HG03139 (cell line): ENCODE measurements around the gene ADH1A.
"Not testable (repeated sequence)": the region's sequence is repeated elsewhere in the genome, so short reads cannot be mapped to it uniquely, and the experiment has no call there.

ENCODE experiments used
- ATAC-seq: cut with Tn5 transposase; IDR thresholded peaks from one replicate; pipeline ENCODE4 v1.9.1; 2021; ENCODE audit not compliant: unreplicated experiment

ADH1A gene

DNA sequence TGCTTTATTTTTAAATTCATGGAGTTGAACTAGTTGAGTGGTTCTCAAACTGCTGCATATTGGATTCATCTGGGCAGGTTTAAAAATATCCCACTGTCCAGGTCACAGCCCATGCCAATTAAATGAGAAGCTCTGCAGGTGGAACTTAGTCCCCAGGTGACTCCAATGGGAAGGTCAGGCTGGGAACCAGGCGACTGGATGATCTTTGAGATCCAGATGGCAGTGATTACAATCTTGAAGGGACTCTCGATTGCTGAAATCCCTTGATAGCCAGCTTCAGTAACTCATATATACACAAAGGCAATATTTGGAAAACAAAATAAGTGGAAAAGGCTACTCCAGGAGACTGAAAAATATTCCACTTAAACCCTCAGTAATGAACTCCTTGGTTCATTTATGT is 8.1 kb downstream of the ADH1A start:
- ATAC-seq, result no peak

DNA sequence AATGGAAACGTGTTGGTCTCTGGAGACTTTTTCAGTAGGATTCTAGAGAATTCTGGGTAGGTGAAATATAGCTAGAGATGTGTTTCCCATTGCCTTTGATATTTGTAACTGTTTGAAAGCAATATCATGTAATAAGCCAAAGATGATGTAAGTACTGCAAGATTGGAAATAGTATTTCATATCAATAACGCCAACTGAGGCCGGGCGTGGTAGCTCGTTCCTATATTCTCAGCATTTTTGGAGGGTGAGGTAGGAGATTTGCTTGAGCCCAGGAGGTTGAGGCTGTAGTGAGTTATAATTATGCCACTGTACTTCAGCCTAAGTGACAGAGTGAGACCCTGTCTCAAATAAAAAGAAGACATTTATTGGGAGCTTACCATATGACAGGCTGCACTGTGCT is 9.5 kb downstream of the ADH1A start:
- ATAC-seq, result no peak

DNA sequence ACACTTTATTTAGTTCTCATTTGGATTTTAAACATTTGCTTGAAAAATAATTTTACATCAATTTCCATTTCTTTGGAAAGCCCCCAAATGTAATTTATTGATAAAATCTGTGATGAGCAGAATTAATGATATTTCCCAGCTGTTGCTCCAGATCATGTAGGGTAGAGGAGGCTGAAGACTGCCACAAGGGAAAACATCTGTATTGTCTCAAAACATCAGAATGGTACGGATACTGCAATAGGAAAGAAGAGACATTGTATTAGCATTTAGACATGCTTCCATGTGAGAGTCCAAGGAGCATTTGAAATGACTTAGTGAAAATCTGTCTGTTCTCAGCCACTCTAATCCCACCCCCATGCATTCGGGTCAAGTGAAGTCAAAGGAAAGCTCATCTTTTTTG is 14.4 kb downstream of the ADH1A start:
- ATAC-seq, result no peak

DNA sequence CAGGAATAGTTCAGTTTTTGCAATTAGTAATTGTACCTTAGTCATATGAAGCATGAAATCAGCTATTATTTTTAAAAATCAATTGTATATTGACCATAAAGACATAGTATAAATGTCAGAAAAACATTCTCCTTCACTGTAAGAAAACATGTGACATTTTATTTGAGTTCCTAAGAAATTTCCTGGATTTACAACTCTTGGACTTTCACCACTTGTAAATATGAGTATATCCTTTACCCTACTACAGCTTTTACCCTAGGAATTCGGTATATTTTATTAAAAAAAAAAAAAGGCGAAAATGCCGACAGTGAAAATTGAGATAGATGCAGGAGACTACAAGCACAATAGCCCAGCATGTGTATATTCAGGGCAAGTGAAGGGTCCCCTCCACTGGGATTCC is 14.9 kb downstream of the ADH1A start:
- no peak for ATAC-seq

DNA sequence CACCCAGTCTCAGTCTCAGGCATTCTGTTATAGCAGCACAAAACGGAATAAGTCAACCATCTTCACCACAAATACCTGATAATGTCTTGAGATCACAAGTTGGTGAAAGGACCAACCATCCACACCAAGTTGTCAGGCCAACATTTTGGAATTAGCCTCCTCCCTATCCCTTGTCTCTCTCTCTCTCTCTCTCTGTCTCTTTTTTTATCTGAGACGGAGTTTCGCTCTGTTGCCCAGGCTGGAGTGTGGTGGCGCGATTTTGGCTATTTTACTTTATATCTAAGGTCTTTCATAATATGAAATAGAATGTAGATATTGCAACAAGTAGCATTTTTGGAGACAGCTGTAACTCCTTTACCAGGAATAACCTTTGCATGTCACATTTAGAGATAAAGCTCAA is 15.7 kb downstream of the ADH1A start:
- no peak for ATAC-seq

- ATAC-seq, result no peak
Observed at GRCh38 chr4:99273704-99274103, 17.1 kb downstream of the ADH1A start.

- no peak for ATAC-seq
Observed at GRCh38 chr4:99264927-99265326, 25.9 kb downstream of the ADH1A start.

GRCh38 chr4:99252746-99253145 is 38.0 kb downstream of the ADH1A start:
- ATAC-seq, result no peak

- ATAC-seq, result no peak
Observed at GRCh38 chr4:99248714-99249113, 42.1 kb downstream of the ADH1A start.

GRCh38 chr4:99235955-99236354 is 54.8 kb downstream of the ADH1A start:
- ATAC-seq, result no peak

- ATAC-seq, result no peak
Observed at GRCh38 chr4:99234331-99235010, 56.3 kb downstream of the ADH1A start.

- not testable (repeated sequence) for ATAC-seq
Observed at GRCh38 chr4:99233397-99233796, 57.4 kb downstream of the ADH1A start.

- not testable (repeated sequence) for ATAC-seq
Observed at GRCh38 chr4:99228706-99229105, 62.1 kb downstream of the ADH1A start.

- ATAC-seq, result not testable (repeated sequence)
Observed at GRCh38 chr4:99227646-99228045, 63.1 kb downstream of the ADH1A start.
